IMR-90 (cell line): ENCODE results near the gene CUX1. TPM values are rescaled to one million over a fixed set of nuclear protein-coding genes. Genes with fewer than 3 reads are reported as not detected.

Experiments used
- ATAC-seq: fragments of 200-7000 bp; cut with Tn5 transposase; 2 replicates; pipeline ENCODE4 v1.9.1; 2020; ENCODE audit warnings: low read depth, mild to moderate bottlenecking, moderate library complexity
- BruUV-seq: library from RNA; stranded (reverse); fragments of 400-500 nt; replicated peaks from 2 replicates; lab custom pipeline; 2021; lab: Mats Ljungman, UMichigan
- CTCF ChIA-PET: fragments of 300-600 bp; formaldehyde crosslinking; extraction: SDS; loops from one replicate; lab custom pipeline; 2021; ENCODE audit warnings: antibody characterized with exemption; lab: Yijun Ruan, JAX
- POLR2A ChIA-PET: fragments of 300-600 bp; sonication (Branson Sonifier 250); formaldehyde crosslinking; loops from one replicate; lab custom pipeline; 2022; ENCODE audit warnings: antibody characterized with exemption; ENCODE audit not compliant: unreplicated experiment; lab: Charles Lee
- DNase-seq: peaks from one replicate; pipeline ENCODE4 v3.0.0; 2013
- H2AFZ ChIP-seq: replicated peaks from 2 replicates; pipeline ENCODE3; 2013; ENCODE audit warnings: low read length, mild to moderate bottlenecking; ENCODE audit not compliant: poor library complexity
- H2AK5ac ChIP-seq: 2 replicates; pipeline ENCODE4 v1.6.1; 2013; ENCODE audit warnings: low read depth, low read length, inconsistent platforms
- H2AK9ac ChIP-seq: replicated peaks from 2 replicates; pipeline ENCODE3; 2013; ENCODE audit warnings: mild to moderate bottlenecking, low read depth, low read length, moderate library complexity; ENCODE audit not compliant: poor library complexity
- H2BK120ac ChIP-seq: 2 replicates; pipeline ENCODE4 v1.6.1; 2013; ENCODE audit warnings: low read depth, low read length, inconsistent platforms
- H2BK15ac ChIP-seq: 3 replicates; pipeline ENCODE4 v1.6.1; 2013; ENCODE audit warnings: low read depth, low read length, inconsistent platforms
- H2BK20ac ChIP-seq: 2 replicates; pipeline ENCODE4 v1.6.1; 2013; ENCODE audit warnings: low read depth, mild to moderate bottlenecking, inconsistent platforms, low read length, moderate library complexity
- H2BK5ac ChIP-seq: 2 replicates; pipeline ENCODE4 v1.6.1; 2013; ENCODE audit warnings: mild to moderate bottlenecking, low read depth, low read length, inconsistent platforms; ENCODE audit not compliant: poor library complexity, severe bottlenecking
- H3K14ac ChIP-seq: replicated peaks from 2 replicates; pipeline ENCODE4 v1.6.1; 2013; ENCODE audit warnings: low read depth, low read length, inconsistent platforms
- H3K18ac ChIP-seq: 2 replicates; pipeline ENCODE4 v1.6.1; 2013; ENCODE audit warnings: low read depth, low read length, control low read depth
- H3K23ac ChIP-seq: 2 replicates; pipeline ENCODE4 v1.6.1; 2013; ENCODE audit warnings: low read depth, low read length, inconsistent platforms
- H3K27ac ChIP-seq: 2 replicates; pipeline ENCODE4 v1.5.1; 2013; ENCODE audit warnings: mild to moderate bottlenecking, control low read depth, low read length; ENCODE audit not compliant: insufficient read depth
- H3K27me3 ChIP-seq: 2 replicates; pipeline ENCODE4 v1.6.1; 2013; ENCODE audit warnings: low read length; ENCODE audit not compliant: control insufficient read depth, insufficient read depth
- H3K36me3 ChIP-seq: 2 replicates; pipeline ENCODE4 v1.6.1; 2013; ENCODE audit warnings: low read length, mixed read lengths; ENCODE audit not compliant: control insufficient read depth, insufficient read depth
- H3K4ac ChIP-seq: 2 replicates; pipeline ENCODE4 v1.6.1; 2013; ENCODE audit warnings: low read depth, low read length, inconsistent platforms
- H3K4me1 ChIP-seq: 2 replicates; pipeline ENCODE4 v1.6.1; 2013; ENCODE audit warnings: low read length, mixed read lengths; ENCODE audit not compliant: control insufficient read depth, insufficient read depth
- H3K4me2 ChIP-seq: 2 replicates; pipeline ENCODE4 v1.6.1; 2013; ENCODE audit warnings: low read depth, mild to moderate bottlenecking, control low read depth, low read length, moderate library complexity
- H3K4me3 ChIP-seq: 2 replicates; pipeline ENCODE4 v1.5.1; 2013; ENCODE audit warnings: low read depth, mild to moderate bottlenecking, control low read depth, low read length, moderate library complexity; ENCODE audit not compliant: insufficient read depth
- H3K56ac ChIP-seq: 2 replicates; pipeline ENCODE4 v1.6.1; 2013; ENCODE audit warnings: low read length, inconsistent platforms; ENCODE audit not compliant: insufficient read depth; ENCODE audit errors: extremely low read depth
- H3K79me1 ChIP-seq, 2 experiments: 2 replicates each; pipeline ENCODE4 v1.6.1; 2013; ENCODE audit warnings: low read length in 2 of 2, inconsistent platforms in 1 of 2, low read depth in 1 of 2
- H3K9ac ChIP-seq: 2 replicates; pipeline ENCODE4 v1.6.1; 2013; ENCODE audit warnings: low read depth, low read length, control low read depth
- H3K9me1 ChIP-seq: 2 replicates; pipeline ENCODE4 v1.6.1; 2013; ENCODE audit warnings: low read length, inconsistent platforms; ENCODE audit not compliant: insufficient read depth
- H3K9me3 ChIP-seq: 2 replicates; pipeline ENCODE4 v1.6.1; 2013; ENCODE audit warnings: low read length; ENCODE audit not compliant: control insufficient read depth, insufficient read depth
- H4K20me1 ChIP-seq: 2 replicates; pipeline ENCODE4 v1.6.1; 2013; ENCODE audit warnings: low read length, inconsistent platforms; ENCODE audit not compliant: insufficient read depth
- H4K5ac ChIP-seq: 2 replicates; pipeline ENCODE4 v1.6.1; 2013; ENCODE audit warnings: mild to moderate bottlenecking, low read depth, low read length, control low read depth
- H4K8ac ChIP-seq, 2 experiments: 2 replicates each; pipeline ENCODE4 v1.6.1; 2013; ENCODE audit warnings: low read depth in 2 of 2, low read length in 2 of 2, control low read depth in 1 of 2, inconsistent platforms in 1 of 2
- H4K91ac ChIP-seq: 2 replicates; pipeline ENCODE4 v1.6.1; 2013; ENCODE audit warnings: low read depth, low read length, inconsistent platforms; ENCODE audit not compliant: insufficient read depth
- CEBPB ChIP-seq: IDR thresholded peaks from 2 replicates; pipeline ENCODE4 v1.6.1; 2012; ENCODE audit warnings: low read depth, low read length, improper control_type of control experiment
- FOS ChIP-seq: fragments of 150-350 bp; IDR thresholded peaks from 2 replicates; pipeline ENCODE4 v1.6.1; 2016; ENCODE audit warnings: low read depth, low read length
- RCOR1 ChIP-seq: IDR thresholded peaks from 2 replicates; pipeline ENCODE4 v1.6.1; 2012; ENCODE audit warnings: mild to moderate bottlenecking, low read length, improper control_type of control experiment; ENCODE audit not compliant: insufficient replicate concordance
- SMC3 ChIP-seq: fragments of 150-350 bp; IDR thresholded peaks from 2 replicates; pipeline ENCODE4 v1.6.1; 2016; ENCODE audit warnings: low read depth, mild to moderate bottlenecking, antibody characterized with exemption, low read length, moderate library complexity
- WGBS, 2 experiments: methylation state at CpG; one replicate each; pipeline versions ENCODE4 v1.1.5 to v1.1.7; 2013; ENCODE audit warnings: missing lambda C conversion rate in 2 of 2; ENCODE audit not compliant: insufficient read length in 1 of 2; ENCODE audit errors: extremely low coverage in 2 of 2; 5-methylcytosine and 5-hydroxymethylcytosine counted together
- dilution Hi-C: fragments of 300-500 bp; cut with HindIII; formaldehyde crosslinking; loops from one replicate; pipeline ENCODE4 v1.14.3; 2018; ENCODE audit warnings: low sequenced_read_pairs; ENCODE audit not compliant: unreplicated experiment
- in situ Hi-C: fragments of 300-500 bp; cut with MboI; formaldehyde crosslinking; loops from 3 replicates; pipeline ENCODE4 v1.14.3; 2019; ENCODE audit warnings: low sequenced_read_pairs, inconsistent platforms, mixed read lengths
- intact Hi-C: fragments of 100-400 bp; cut with micrococcal nuclease; formaldehyde crosslinking; loops from 2 replicates; pipeline ENCODE4 v1.10.0; 2022
- polyA plus RNA-seq, 3 experiments: library from polyadenylated mRNA; depleted of rRNA; stranded (reverse); fragments of >200 nt; gene quantifications; 2 replicates each; pipeline ENCODE4 v1.2.3, GENCODE V29; 2012; ENCODE audit warnings: low replicate concordance in 1 of 3
- total RNA-seq: library from RNA; depleted of rRNA; stranded (reverse); fragments of >200 nt; gene quantifications from 2 replicates; pipeline ENCODE4 v1.2.3, GENCODE V29; 2012
- TF ChIP-seq, protein P1 (sequence below): conservative IDR thresholded peaks from 2 replicates; pipeline ENCODE4 v1.5.1; 2012; ENCODE audit warnings: mild to moderate bottlenecking, low read depth, low read length, improper control_type of control experiment
- TF ChIP-seq, protein P2 (sequence below): fragments of 150-350 bp; IDR thresholded peaks from 2 replicates; pipeline ENCODE4 v1.6.1; 2016; ENCODE audit warnings: low read depth, mild to moderate bottlenecking, low read length, moderate library complexity, borderline replicate concordance

The CUX1 gene
- total and polyA plus RNA-seq, 2 of the 4 experiments (the other 2 are of a cell fraction): 19.7 to 46.4 TPM

- Histone ChIP-seq H3K4ac (no peak overlapping the region), H3K23ac (no peak overlapping the region), H3K79me1 (peaks cover 52 to 87% of the 10 kb centered on the region in 2 experiments), H2BK120ac (no peak overlapping the region), H3K9me1 (peaks cover 16% of the 10 kb centered on the region; the same call in 1 of the 2 replicates), H3K27me3 (no peaks in the 10 kb centered on the region), H4K91ac (no peak overlapping the region), H3K18ac (no peak overlapping the region), H3K27ac (no peak overlapping the region), H3K9ac (no peak overlapping the region), H2AFZ (no peak overlapping the region), H4K20me1 (peaks cover 39% of the 10 kb centered on the region), H2AK5ac (no peak overlapping the region), H3K56ac (no peak overlapping the region), H3K4me1 (peaks cover 18% of the 10 kb centered on the region), H3K4me2 (no peak overlapping the region), H3K14ac (no peak overlapping the region), H4K8ac (no peak overlapping the region), H3K36me3 (no peaks in the 10 kb centered on the region), H2BK20ac (no peak overlapping the region), H2BK15ac (no peak overlapping the region), H2AK9ac (no peak overlapping the region), H3K9me3 (no peaks in the 10 kb centered on the region), H2BK5ac (no peak overlapping the region), H3K4me3 (no peak overlapping the region), H4K5ac (no peak overlapping the region)
- TF ChIP-seq FOS (no peak), CEBPB (no peak), RCOR1 (no peak), SMC3 (no peak)
- TF ChIP-seq, protein P1, sequence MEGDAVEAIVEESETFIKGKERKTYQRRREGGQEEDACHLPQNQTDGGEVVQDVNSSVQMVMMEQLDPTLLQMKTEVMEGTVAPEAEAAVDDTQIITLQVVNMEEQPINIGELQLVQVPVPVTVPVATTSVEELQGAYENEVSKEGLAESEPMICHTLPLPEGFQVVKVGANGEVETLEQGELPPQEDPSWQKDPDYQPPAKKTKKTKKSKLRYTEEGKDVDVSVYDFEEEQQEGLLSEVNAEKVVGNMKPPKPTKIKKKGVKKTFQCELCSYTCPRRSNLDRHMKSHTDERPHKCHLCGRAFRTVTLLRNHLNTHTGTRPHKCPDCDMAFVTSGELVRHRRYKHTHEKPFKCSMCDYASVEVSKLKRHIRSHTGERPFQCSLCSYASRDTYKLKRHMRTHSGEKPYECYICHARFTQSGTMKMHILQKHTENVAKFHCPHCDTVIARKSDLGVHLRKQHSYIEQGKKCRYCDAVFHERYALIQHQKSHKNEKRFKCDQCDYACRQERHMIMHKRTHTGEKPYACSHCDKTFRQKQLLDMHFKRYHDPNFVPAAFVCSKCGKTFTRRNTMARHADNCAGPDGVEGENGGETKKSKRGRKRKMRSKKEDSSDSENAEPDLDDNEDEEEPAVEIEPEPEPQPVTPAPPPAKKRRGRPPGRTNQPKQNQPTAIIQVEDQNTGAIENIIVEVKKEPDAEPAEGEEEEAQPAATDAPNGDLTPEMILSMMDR: no peak
- TF ChIP-seq, protein P2, sequence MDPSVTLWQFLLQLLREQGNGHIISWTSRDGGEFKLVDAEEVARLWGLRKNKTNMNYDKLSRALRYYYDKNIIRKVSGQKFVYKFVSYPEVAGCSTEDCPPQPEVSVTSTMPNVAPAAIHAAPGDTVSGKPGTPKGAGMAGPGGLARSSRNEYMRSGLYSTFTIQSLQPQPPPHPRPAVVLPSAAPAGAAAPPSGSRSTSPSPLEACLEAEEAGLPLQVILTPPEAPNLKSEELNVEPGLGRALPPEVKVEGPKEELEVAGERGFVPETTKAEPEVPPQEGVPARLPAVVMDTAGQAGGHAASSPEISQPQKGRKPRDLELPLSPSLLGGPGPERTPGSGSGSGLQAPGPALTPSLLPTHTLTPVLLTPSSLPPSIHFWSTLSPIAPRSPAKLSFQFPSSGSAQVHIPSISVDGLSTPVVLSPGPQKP: no peak
- no CpG with 5 or more reads among the region's 18 CpGs for WGBS, 2 experiments
- BruUV-seq: no TSS peak
- ATAC-seq (no peak), DNase-seq (no peak)
- in situ Hi-C loops (no loop called here), intact Hi-C loops (no loop called here), dilution Hi-C loops (no loop called here)
- ChIA-PET POLR2A (interaction anchor here (0.6 to 0.8 kb wide), 2 partner anchors 63 to 82 kb away, joined by 3 to 7 read pairs; no protein-coding TSS in a partner anchor), CTCF (no interaction called here)
Observed at GRCh38 chr7:101902680-101903514, 85.5 kb downstream of the CUX1 start.
